ENCODE measurements around the gene RNPEPL1. TPM values are rescaled to one million over a fixed set of nuclear protein-coding genes. Genes with fewer than 3 reads are reported as not detected.
A peak's percentile ranks its signal among the peaks of the same experiment; 100 is the strongest.

Gene RNPEPL1
- total RNA-seq, 1 donor from 2014 or later = 15.7 TPM

DNA sequence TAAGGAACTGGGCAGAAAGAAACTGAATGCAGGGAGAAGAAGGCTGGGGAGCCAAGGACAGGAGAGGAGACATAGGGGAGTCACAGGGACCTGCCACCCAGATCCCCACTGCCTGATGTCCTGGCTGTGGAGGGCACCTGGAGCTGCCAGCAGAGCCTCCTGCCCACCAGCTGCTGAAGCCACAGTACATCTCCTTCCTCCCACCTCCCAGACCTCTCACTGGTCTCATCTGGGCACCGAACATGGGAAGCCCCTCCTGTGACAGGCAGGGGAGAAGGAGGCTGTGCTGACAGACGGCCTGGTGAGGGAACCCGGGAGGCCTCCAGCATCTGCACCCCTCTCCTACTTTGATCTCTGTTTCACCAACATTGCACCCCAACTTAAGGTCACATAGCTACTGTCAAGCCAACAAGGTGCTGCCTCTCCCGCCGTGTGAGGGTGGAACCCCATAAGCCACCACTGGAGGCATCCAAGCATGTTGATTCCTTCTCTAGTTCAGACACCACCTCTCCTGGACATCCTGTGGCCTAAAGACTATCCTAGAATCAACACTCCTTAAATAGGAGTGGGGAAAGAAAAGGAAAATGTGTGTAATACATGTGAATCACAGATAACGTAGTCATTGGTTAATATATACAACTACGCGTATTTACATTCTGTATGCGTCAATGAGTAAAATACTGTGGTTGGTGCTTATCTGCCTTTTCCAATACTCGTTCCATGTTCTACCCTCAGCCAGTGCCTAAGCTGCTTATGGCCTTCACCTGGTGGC is 3.5 kb upstream of the RNPEPL1 start:
- Histone ChIP-seq H3K9ac (ENCODE audit: low read depth in 1 of 3, low read length in 3 of 3) (peak overlapping the region in 1 of 3 donors; percentile 50), H3K4me3 (ENCODE audit: low read length in 3 of 3) (no peak overlapping the region), H3K27me3 (ENCODE audit: control insufficient read depth in 3 of 3, insufficient read depth in 3 of 3, low read length in 3 of 3) (no peaks in the 10 kb centered on the region), H3K4me1 (ENCODE audit: control insufficient read depth in 3 of 3, insufficient read depth in 3 of 3, low read length in 3 of 3) (peaks cover 43 to 53% (median 49%) of the 10 kb centered on the region in 3 donors), H3K9me3 (ENCODE audit: control insufficient read depth in 3 of 3, low read length in 3 of 3) (no peaks in the 10 kb centered on the region), H3K36me3 (ENCODE audit: control insufficient read depth in 3 of 3, insufficient read depth in 3 of 3, low read length in 3 of 3) (peaks cover 0 to 14% (median 6%) of the 10 kb centered on the region in 3 donors), H3K27ac (ENCODE audit: low read depth, low read length) (peak overlapping the region; percentile 66)

DNA sequence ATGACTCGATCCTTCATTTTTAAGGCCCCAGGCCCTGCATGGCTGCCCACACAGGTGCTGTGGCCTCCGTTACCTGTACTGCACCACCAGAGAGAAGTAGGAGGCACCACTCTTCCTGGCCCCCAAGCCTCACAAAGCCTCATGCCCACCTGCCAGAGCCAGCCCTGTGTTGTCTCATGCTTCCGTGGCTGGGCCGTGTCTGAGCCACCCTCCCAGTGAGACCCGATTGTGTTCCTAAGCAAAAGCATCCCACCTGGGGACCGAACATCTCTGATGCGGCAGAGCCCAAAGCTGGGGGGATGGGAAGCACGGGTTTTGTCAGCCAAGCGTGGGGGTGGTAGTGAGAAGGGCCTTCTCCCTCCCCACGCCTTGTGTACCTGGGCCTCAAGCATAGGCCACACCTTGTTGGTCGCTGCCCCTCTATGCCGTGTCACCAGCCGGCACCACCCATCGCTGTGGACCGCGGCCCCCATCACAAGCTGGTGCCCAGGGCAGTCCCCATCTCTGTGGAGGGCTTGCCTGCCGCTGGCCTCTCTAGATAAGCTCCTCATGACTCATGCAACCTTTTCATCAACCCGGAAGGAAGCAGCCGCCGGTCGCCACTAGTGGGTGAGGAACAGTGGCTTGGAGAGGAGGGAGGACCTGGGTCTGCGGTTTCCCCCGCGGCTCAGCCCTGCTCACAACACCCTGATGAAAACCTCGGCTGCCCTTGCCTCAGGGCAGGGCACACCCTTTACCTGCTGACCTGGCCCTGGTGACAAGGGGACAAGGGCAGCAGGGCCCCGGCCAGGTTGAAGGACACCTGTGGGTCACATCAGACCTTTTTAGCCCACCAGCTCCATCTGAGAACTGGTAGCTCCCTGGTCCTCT is 2.7 kb upstream of the RNPEPL1 start:
- Histone ChIP-seq H3K9me3 (ENCODE audit: control insufficient read depth in 3 of 3, low read length in 3 of 3) (no peaks in the 10 kb centered on the region), H3K27ac (ENCODE audit: low read depth, low read length) (peak overlapping the region; percentile 66), H3K4me1 (ENCODE audit: control insufficient read depth in 3 of 3, insufficient read depth in 3 of 3, low read length in 3 of 3) (peaks cover 47 to 56% (median 53%) of the 10 kb centered on the region in 3 donors), H3K9ac (ENCODE audit: low read depth in 1 of 3, low read length in 3 of 3) (peak overlapping the region; percentile 51 to 77 (median 60)), H3K4me3 (ENCODE audit: low read length in 3 of 3) (peak overlapping the region; percentile 38 to 61 (median 61)), H3K36me3 (ENCODE audit: control insufficient read depth in 3 of 3, insufficient read depth in 3 of 3, low read length in 3 of 3) (peaks cover 0 to 14% (median 6%) of the 10 kb centered on the region in 3 donors), H3K27me3 (ENCODE audit: control insufficient read depth in 3 of 3, insufficient read depth in 3 of 3, low read length in 3 of 3) (no peaks in the 10 kb centered on the region)

DNA sequence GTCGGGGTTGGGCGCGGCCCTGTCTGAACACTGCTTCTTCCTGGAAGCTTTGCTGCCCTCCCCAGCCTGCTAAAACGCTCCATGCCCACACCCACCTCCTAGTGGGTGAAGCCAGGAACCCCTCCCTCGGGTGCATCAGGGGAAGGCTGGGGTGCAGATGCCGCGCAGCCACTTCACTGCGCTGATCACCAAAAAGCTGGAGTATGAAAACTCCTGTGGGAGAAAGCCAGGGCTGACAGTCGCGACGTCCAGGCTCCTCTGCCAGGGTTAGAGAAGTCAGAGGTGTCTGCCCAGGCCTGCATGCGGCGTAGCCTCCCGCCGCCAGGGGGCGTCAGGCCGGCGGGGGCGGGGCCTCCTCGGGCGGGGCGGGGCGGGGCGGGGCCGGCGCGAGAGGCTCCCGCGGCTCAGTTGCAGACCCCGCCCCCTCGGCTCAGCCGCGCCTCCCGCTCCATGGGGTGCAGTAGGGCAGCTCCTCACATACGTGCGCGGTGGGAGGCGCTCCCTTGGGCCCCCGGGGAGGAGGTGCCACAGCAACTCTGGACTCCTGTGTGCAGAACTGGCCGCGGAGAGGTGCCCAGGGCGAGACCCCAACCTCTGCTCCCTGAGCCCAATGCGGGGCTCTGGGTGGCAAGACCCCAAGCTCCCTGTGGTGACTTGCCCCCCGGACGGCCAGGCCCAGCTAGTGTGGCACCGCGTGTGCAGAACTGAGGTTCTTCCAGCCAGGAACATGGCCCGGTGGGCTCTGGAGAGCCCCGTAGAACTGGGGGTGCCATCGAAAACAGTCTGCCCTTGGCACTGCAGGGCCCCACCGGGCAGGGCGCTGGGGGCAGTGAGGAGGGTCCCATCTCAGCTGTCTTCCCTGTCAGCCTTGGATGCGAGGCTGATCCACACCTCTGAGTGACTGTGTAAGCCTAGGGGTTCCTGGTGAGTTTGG is 1.8 kb upstream of the RNPEPL1 start:
- Histone ChIP-seq H3K4me1 (ENCODE audit: control insufficient read depth in 3 of 3, insufficient read depth in 3 of 3, low read length in 3 of 3) (peaks cover 43 to 59% (median 52%) of the 10 kb centered on the region in 3 donors), H3K9ac (ENCODE audit: low read depth in 1 of 3, low read length in 3 of 3) (peak overlapping the region; percentile 75 to 82 (median 78))

DNA sequence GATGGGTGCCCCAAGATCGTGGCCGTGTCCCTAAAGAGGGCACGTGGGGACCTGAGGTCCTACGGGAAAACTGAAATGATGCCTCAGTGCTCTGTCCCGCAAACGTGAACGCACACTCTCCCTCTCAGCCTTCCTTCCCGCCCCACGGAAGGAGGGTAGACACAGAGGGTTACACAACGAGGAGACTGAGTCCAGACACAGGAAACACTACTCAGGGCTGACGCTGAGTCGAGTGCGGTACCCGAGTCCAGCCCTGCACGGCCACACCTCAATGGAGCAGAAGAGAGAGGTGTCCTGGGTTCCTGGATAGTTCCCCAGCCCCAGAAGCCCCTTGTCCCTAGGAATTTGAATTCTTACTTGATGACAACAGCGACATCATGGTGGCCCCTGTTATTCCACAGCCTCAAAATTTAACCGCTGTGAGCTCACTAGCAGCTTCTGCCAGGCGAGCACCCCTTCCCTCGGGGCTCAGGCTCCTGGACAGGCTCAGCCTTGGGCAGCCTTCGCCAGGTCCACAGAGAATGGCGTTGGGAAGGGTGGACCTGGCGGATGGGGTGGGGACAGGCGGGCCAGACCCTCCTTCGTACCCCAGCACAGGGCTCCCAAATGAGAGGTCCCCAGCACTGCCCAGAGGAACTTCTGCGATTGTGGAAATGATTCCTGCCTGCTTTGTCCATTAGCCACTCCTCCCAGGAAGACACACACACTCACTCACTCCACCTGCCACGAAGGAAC is 980 bp upstream of the RNPEPL1 start:
- peaks cover 39 to 54% (median 47%) of the 10 kb centered on the region in 3 donors for H3K4me1 ChIP-seq (ENCODE audit: control insufficient read depth in 3 of 3, insufficient read depth in 3 of 3, low read length in 3 of 3)
- H3K36me3 ChIP-seq (ENCODE audit: control insufficient read depth in 3 of 3, insufficient read depth in 3 of 3, low read length in 3 of 3) = peaks cover 2 to 12% (median 6%) of the 10 kb centered on the region in 3 donors
- H3K9ac ChIP-seq (ENCODE audit: low read depth in 1 of 3, low read length in 3 of 3) = peak overlapping the region; percentile 75 to 82 (median 78)
- H3K9me3 ChIP-seq (ENCODE audit: control insufficient read depth in 3 of 3, low read length in 3 of 3) = no peaks in the 10 kb centered on the region
- no peaks in the 10 kb centered on the region for H3K27me3 ChIP-seq (ENCODE audit: control insufficient read depth in 3 of 3, insufficient read depth in 3 of 3, low read length in 3 of 3)
- peak overlapping the region; percentile 72 to 82 (median 74) for H3K4me3 ChIP-seq (ENCODE audit: low read length in 3 of 3)
- H3K27ac ChIP-seq (ENCODE audit: low read depth, low read length) = peak overlapping the region; percentile 64

More for the DNA sequence above, 1.8 kb upstream of the RNPEPL1 start:
- peaks cover 0 to 14% (median 6%) of the 10 kb centered on the region in 3 donors for H3K36me3 ChIP-seq (ENCODE audit: control insufficient read depth in 3 of 3, insufficient read depth in 3 of 3, low read length in 3 of 3)
- peak overlapping the region; percentile 66 for H3K27ac ChIP-seq (ENCODE audit: low read depth, low read length)
- H3K9me3 ChIP-seq (ENCODE audit: control insufficient read depth in 3 of 3, low read length in 3 of 3) = no peaks in the 10 kb centered on the region
- H3K4me3 ChIP-seq (ENCODE audit: low read length in 3 of 3) = peak overlapping the region; percentile 72 to 82 (median 74)
- H3K27me3 ChIP-seq (ENCODE audit: control insufficient read depth in 3 of 3, insufficient read depth in 3 of 3, low read length in 3 of 3) = no peaks in the 10 kb centered on the region

DNA sequence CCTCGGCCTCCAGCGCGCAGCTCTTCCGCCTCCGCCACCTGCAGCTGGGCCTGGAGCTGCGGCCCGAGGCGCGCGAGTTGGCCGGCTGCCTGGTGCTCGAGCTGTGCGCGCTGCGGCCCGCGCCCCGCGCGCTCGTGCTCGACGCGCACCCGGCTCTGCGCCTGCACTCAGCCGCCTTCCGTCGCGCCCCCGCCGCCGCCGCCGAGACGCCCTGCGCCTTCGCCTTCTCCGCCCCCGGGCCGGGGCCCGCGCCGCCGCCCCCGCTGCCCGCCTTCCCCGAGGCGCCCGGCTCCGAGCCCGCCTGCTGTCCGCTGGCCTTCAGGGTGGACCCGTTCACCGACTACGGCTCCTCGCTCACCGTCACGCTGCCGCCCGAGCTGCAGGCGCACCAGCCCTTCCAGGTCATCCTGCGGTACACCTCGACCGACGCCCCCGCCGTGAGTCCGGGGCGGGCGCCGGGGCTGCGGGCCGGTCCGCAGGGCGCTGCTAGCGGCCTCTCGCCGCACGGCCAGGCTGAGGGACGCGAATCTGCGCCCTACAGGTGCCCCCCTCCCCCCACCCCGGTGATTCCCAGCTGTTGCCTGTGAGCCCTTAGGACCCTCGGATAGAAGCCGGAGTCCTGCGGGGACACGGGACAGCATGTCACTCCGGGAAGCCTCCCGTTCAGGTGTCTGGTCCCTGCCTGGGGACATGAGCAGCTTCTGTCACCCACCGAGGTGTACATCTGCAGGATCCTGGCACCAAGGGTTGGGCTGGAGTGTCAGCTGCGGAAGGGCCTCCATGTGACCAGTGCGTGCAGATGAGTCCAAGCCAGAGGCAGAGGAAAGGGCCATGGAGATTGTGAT is 616 bp downstream of the RNPEPL1 start:
- Histone ChIP-seq H3K27me3 (ENCODE audit: control insufficient read depth in 3 of 3, insufficient read depth in 3 of 3, low read length in 3 of 3) (no peaks in the 10 kb centered on the region), H3K27ac (ENCODE audit: low read depth, low read length) (no peak overlapping the region), H3K4me1 (ENCODE audit: control insufficient read depth in 3 of 3, insufficient read depth in 3 of 3, low read length in 3 of 3) (peaks cover 35 to 54% (median 47%) of the 10 kb centered on the region in 3 donors), H3K9ac (ENCODE audit: low read depth in 1 of 3, low read length in 3 of 3) (peak overlapping the region; percentile 72 to 88 (median 74)), H3K9me3 (ENCODE audit: control insufficient read depth in 3 of 3, low read length in 3 of 3) (no peaks in the 10 kb centered on the region), H3K4me3 (ENCODE audit: low read length in 3 of 3) (peak overlapping the region; percentile 79 to 83 (median 83)), H3K36me3 (ENCODE audit: control insufficient read depth in 3 of 3, insufficient read depth in 3 of 3, low read length in 3 of 3) (peaks cover 4 to 7% (median 4%) of the 10 kb centered on the region in 3 donors)

DNA sequence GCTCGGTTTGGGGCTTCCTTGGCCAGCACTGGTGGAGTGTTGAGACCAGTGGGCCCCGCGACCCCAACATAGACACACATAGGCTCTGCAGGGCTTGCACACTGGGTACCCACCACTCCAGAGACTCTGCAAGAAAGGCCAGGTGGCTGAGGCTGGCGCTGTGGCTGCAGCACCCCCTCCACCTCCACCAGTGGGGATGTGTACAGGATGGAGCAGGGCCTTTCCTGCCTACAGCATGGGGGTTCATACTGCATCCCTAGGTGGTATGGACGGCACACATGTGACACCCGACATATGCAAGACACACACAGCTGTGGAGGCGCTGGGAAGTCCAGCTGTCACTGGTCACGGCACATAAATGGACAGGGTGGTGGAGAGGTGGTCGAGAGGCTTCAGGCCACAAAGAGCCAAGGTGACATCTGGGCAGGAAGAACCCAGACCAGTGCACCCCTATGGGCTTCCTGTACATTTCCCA is 1.3 kb downstream of the RNPEPL1 start:
- Histone ChIP-seq H3K36me3 (ENCODE audit: control insufficient read depth in 3 of 3, insufficient read depth in 3 of 3, low read length in 3 of 3) (peaks cover 1 to 11% (median 5%) of the 10 kb centered on the region in 3 donors), H3K4me3 (ENCODE audit: low read length in 3 of 3) (peak overlapping the region; percentile 79 to 83 (median 83)), H3K4me1 (ENCODE audit: control insufficient read depth in 3 of 3, insufficient read depth in 3 of 3, low read length in 3 of 3) (peaks cover 35 to 54% (median 47%) of the 10 kb centered on the region in 3 donors), H3K27me3 (ENCODE audit: control insufficient read depth in 3 of 3, insufficient read depth in 3 of 3, low read length in 3 of 3) (no peaks in the 10 kb centered on the region), H3K9ac (ENCODE audit: low read depth in 1 of 3, low read length in 3 of 3) (peak overlapping the region; percentile 47 to 88 (median 74)), H3K27ac (ENCODE audit: low read depth, low read length) (no peak overlapping the region), H3K9me3 (ENCODE audit: control insufficient read depth in 3 of 3, low read length in 3 of 3) (no peaks in the 10 kb centered on the region)

DNA sequence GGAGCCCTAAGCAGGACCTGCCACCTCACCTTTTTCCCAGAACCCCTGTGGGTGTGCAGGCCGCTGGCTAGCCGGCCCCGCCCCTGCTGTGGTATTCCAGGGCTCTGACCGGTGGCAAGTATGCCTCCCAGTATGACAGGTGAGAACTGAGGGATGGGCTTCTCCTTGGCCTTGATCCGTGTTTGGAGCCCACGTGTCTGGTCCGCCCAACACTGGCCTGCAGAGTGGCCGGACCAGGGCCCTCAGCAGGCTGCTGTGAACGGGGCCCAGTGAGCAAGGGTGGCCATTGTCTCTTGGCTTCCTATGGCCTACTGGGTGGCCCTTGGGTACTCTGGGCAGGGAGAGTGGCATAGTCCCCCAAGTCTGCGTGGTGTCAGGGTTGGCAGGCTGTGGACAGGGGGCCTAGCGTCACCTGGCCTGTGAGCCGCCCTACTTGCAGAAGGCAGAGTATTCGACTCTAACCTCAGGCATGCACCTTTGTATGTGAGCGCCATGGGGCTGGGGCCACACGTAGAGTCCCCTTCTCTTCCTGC is 1.8 kb downstream of the RNPEPL1 start:
- Histone ChIP-seq H3K4me3 (ENCODE audit: low read length in 3 of 3) (peak overlapping the region in 2 of 3 donors; percentile 79 to 83), H3K9me3 (ENCODE audit: control insufficient read depth in 3 of 3, low read length in 3 of 3) (no peaks in the 10 kb centered on the region), H3K27me3 (ENCODE audit: control insufficient read depth in 3 of 3, insufficient read depth in 3 of 3, low read length in 3 of 3) (no peaks in the 10 kb centered on the region), H3K36me3 (ENCODE audit: control insufficient read depth in 3 of 3, insufficient read depth in 3 of 3, low read length in 3 of 3) (peaks cover 7 to 16% (median 9%) of the 10 kb centered on the region in 3 donors), H3K27ac (ENCODE audit: low read depth, low read length) (no peak overlapping the region), H3K4me1 (ENCODE audit: control insufficient read depth in 3 of 3, insufficient read depth in 3 of 3, low read length in 3 of 3) (peaks cover 35 to 51% (median 46%) of the 10 kb centered on the region in 3 donors), H3K9ac (ENCODE audit: low read depth in 1 of 3, low read length in 3 of 3) (peak overlapping the region in 2 of 3 donors; percentile 20 to 40)
